Hepatocyte (in vitro differentiated cells): ENCODE measurements around the gene TBC1D1.

Experiments
- EZH2phosphoT487 ChIP-seq: fragments of 200-600 bp; sonication (generic); IDR thresholded peaks from one replicate; pipeline ENCODE4 v1.6.1; 2018; ENCODE audit warnings: antibody characterized with exemption, mild to moderate bottlenecking, low read depth, moderate library complexity; ENCODE audit not compliant: unreplicated experiment, severe bottlenecking
- TF ChIP-seq, protein P1 (sequence below): fragments of 200-600 bp; sonication (generic); IDR thresholded peaks from 2 replicates; pipeline ENCODE4 v1.5.1; 2016; ENCODE audit warnings: antibody characterized with exemption, mild to moderate bottlenecking; ENCODE audit not compliant: poor library complexity

DNA sequence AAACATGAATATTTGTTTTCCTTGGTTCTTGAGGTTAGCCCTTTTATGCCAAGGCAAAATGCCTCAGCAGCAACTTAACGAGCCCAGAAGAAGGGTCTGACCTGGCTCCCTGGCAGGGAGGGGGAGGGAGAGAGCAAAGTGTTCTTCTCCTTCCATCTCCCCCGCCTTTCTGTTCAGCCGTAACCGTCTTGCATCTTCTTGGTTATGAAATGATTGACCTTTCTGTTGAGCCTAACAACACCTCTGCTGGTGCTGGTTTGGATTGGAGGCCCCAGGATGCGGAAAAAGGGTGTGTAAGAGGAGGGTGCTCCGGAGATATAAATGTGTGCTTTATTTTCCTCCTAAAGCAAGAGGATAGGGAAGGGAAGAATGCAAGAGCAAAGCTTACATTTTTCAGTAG is 114.0 kb downstream of the TBC1D1 start:
- TF ChIP-seq, protein P1, sequence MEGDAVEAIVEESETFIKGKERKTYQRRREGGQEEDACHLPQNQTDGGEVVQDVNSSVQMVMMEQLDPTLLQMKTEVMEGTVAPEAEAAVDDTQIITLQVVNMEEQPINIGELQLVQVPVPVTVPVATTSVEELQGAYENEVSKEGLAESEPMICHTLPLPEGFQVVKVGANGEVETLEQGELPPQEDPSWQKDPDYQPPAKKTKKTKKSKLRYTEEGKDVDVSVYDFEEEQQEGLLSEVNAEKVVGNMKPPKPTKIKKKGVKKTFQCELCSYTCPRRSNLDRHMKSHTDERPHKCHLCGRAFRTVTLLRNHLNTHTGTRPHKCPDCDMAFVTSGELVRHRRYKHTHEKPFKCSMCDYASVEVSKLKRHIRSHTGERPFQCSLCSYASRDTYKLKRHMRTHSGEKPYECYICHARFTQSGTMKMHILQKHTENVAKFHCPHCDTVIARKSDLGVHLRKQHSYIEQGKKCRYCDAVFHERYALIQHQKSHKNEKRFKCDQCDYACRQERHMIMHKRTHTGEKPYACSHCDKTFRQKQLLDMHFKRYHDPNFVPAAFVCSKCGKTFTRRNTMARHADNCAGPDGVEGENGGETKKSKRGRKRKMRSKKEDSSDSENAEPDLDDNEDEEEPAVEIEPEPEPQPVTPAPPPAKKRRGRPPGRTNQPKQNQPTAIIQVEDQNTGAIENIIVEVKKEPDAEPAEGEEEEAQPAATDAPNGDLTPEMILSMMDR, result no peak
- TF ChIP-seq EZH2phosphoT487, result no peak
